ENCODE data around the gene MAGIX. TPM values are rescaled to one million over a fixed set of nuclear protein-coding genes. Genes with fewer than 3 reads are reported as not detected.

Gene MAGIX
- total RNA-seq, 1 experiment from 2014 or later, result 1.9 TPM

- Histone ChIP-seq H4K20me1 (ENCODE audit: control insufficient read depth, insufficient read depth, insufficient read length) (no peaks in the 10 kb centered on the region), H4K91ac (ENCODE audit: insufficient read length, low read depth, low read length) (no peak overlapping the region), H3K27ac (ENCODE audit: insufficient read length, low read depth, low read length) (no peak overlapping the region), H3K56ac (ENCODE audit: insufficient read length, low read depth, low read length) (no peak overlapping the region), H3K9me3 (ENCODE audit: control insufficient read depth, low read depth, low read length) (peaks cover 36% of the 10 kb centered on the region), H3K14ac (ENCODE audit: insufficient read depth, low read length) (no peak overlapping the region; the same call in 1 of the 2 replicates), H4K5ac (ENCODE audit: insufficient read length, low read depth, low read length) (no peak overlapping the region), H2BK15ac (ENCODE audit: low read depth, low read length) (no peak overlapping the region), H3K9ac (ENCODE audit: extremely low read depth, insufficient read length, low read length) (no peak overlapping the region), H2BK12ac (ENCODE audit: insufficient read length, low read depth, low read length) (no peak overlapping the region), H2AK5ac (ENCODE audit: insufficient read length, low read length) (no peak overlapping the region), H3K27me3 (ENCODE audit: insufficient read depth, low read length) (no peaks in the 10 kb centered on the region), H3K4me1 (ENCODE audit: insufficient read depth, low read length) (no peaks in the 10 kb centered on the region), H4K8ac (replicated peaks; ENCODE audit: insufficient read length, low read depth, low read length) (no peak overlapping the region), H3K18ac (ENCODE audit: insufficient read length, low read depth, low read length) (no peak overlapping the region), H3T11ph (ENCODE audit: low read length) (no peak overlapping the region), H3K23me2 (ENCODE audit: insufficient read length, low read depth, low read length, poor library complexity, severe bottlenecking) (no peaks in the 10 kb centered on the region), H2BK5ac (ENCODE audit: insufficient read length, low read length) (no peak overlapping the region), H3K79me1 (ENCODE audit: insufficient read depth, low read depth, low read length, poor library complexity, severe bottlenecking) (no peaks in the 10 kb centered on the region), H3K4me2 (ENCODE audit: insufficient read depth, insufficient read length, low read length) (no peak overlapping the region), H3K4ac (ENCODE audit: low read depth, low read length) (no peak overlapping the region), H2AFZ (ENCODE audit: low read length) (no peak overlapping the region), H3K23ac (ENCODE audit: insufficient read length, low read depth, low read length) (no peak overlapping the region), H2BK120ac (ENCODE audit: low read depth, low read length, poor library complexity, severe bottlenecking) (no peak overlapping the region), H2BK20ac (ENCODE audit: low read depth, low read length, poor library complexity, severe bottlenecking) (no peak overlapping the region), H3K79me2 (ENCODE audit: insufficient read depth, low read length) (no peaks in the 10 kb centered on the region)
- Mint-ChIP-seq H3K4me1 (peaks cover 0 to 8% of the 10 kb centered on the region in 2 experiments; a peak in 2 of 4 replicates), H3K36me3 (ENCODE audit: insufficient read depth in 1 of 3, low read depth in 3 of 3) (peaks cover 0 to 9% (median 7%) of the 10 kb centered on the region in 3 experiments; a peak in 2 of 7 replicates), H3K27ac (no peak overlapping the region; a peak in 1 of 7 replicates), H3K4me3 (no peak overlapping the region), H3K9me3 (peaks cover 68 to 87% of the 10 kb centered on the region in 2 experiments), H3K27me3 (ENCODE audit: low read depth) (peaks cover 11% of the 10 kb centered on the region)
- no peak for TF ChIP-seq CTCF (conservative IDR thresholded peaks at IDR 0.05)
- no peak for DNase-seq
- no CpG with 5 or more reads among the region's 9 CpGs for WGBS (ENCODE audit: extremely low coverage, insufficient read length, low lambda C conversion rate)
Observed at GRCh38 chrX:49211074-49211473, 48.5 kb downstream of the MAGIX start.

Measured in H9 (cell line).